ENCODE measurements around the gene PRKCD.

The PRKCD gene

GRCh38 chr3:53200501-53201498, 39.8 kb downstream of the PRKCD start:
- Histone ChIP-seq H3K9me3 (no peaks in the 10 kb centered on the region), H3K4me1 (ENCODE audit: control insufficient read depth in 1 of 2, insufficient read depth in 1 of 2, low read depth in 1 of 2, low read length in 1 of 2) (peaks cover 14 to 18% of the 10 kb centered on the region in 2 experiments), H3K27ac (no peak overlapping the region), H3K27me3 (no peaks in the 10 kb centered on the region), H3K36me3 (peaks cover 61% of the 10 kb centered on the region), H3K4me3 (ENCODE audit: low read depth in 1 of 2, low read length in 1 of 2) (no peak overlapping the region)
- TF ChIP-seq CTCF (IDR thresholded peaks at IDR 0.05), result no peak

DNA sequence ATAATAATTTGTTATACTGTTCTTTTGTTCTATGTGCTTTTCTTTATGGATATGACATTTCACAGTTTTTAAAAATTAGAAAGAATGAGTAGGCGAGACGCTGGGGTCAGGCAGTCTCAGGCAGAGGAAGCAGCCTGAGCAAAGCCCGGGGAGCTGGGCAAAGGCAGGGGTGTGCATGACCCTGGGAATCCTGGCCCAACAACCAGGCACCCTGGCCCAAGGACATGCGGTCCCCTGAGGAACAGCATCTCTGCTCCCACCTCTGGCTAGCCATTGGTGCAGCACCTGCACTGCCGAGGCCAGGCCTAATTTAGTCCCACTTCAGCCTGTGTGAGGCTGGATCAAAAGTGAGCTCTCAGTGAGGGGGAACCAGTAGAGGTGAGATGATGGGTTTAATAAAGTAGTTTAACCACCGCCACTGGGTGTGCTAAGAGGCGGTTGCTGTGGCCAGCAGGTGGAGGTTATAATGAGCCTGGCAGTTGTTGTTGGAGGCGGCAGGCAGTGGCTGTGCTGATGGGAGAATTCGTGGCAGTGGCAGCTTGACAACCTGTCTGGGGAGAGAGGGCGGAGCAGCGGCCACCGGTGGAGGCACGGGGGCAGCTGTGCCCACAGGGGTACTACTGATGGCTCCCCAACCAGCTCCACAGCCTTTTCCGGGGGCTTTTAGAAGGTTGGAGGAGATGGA, 41.5 kb downstream of the PRKCD start:
- no peaks in the 10 kb centered on the region for H3K27me3 ChIP-seq
- no peak overlapping the region for H3K4me3 ChIP-seq (ENCODE audit: low read depth in 1 of 2, low read length in 1 of 2)
- TF ChIP-seq CTCF (IDR thresholded peaks at IDR 0.05), result no peak
- H3K4me1 ChIP-seq (ENCODE audit: control insufficient read depth in 1 of 2, insufficient read depth in 1 of 2, low read depth in 1 of 2, low read length in 1 of 2), result peaks cover 0 to 1% of the 10 kb centered on the region in 2 experiments
- no peak overlapping the region for H3K27ac ChIP-seq
- H3K9me3 ChIP-seq, result no peaks in the 10 kb centered on the region
- H3K36me3 ChIP-seq, result peaks cover 58% of the 10 kb centered on the region

- Histone ChIP-seq H3K4me3 (ENCODE audit: low read depth in 1 of 2, low read length in 1 of 2) (no peak overlapping the region), H3K36me3 (no peaks in the 10 kb centered on the region), H3K27me3 (no peaks in the 10 kb centered on the region), H3K4me1 (ENCODE audit: control insufficient read depth in 1 of 2, insufficient read depth in 1 of 2, low read depth in 1 of 2, low read length in 1 of 2) (no peaks in the 10 kb centered on the region), H3K27ac (no peak overlapping the region), H3K9me3 (no peaks in the 10 kb centered on the region)
- TF ChIP-seq CTCF (IDR thresholded peaks at IDR 0.05), result no peak
Observed at GRCh38 chr3:53211706-53212702, 51.0 kb downstream of the PRKCD start.

GRCh38 chr3:53213276-53213675, 52.3 kb downstream of the PRKCD start:
- H3K4me3 ChIP-seq (ENCODE audit: low read depth in 1 of 2, low read length in 1 of 2), result no peak overlapping the region
- H3K27ac ChIP-seq, result no peak overlapping the region
- no peak for TF ChIP-seq CTCF (IDR thresholded peaks at IDR 0.05)
- no peaks in the 10 kb centered on the region for H3K9me3 ChIP-seq
- H3K27me3 ChIP-seq, result no peaks in the 10 kb centered on the region
- peaks cover 8% of the 10 kb centered on the region in 2 experiments for H3K4me1 ChIP-seq (ENCODE audit: control insufficient read depth in 1 of 2, insufficient read depth in 1 of 2, low read depth in 1 of 2, low read length in 1 of 2)
- H3K36me3 ChIP-seq, result no peaks in the 10 kb centered on the region

- H3K27me3 ChIP-seq, result no peaks in the 10 kb centered on the region
- peaks cover 12% of the 10 kb centered on the region for H3K36me3 ChIP-seq
- H3K9me3 ChIP-seq, result no peaks in the 10 kb centered on the region
- no peak overlapping the region for H3K4me3 ChIP-seq (ENCODE audit: low read depth in 1 of 2, low read length in 1 of 2)
- no peak overlapping the region for H3K27ac ChIP-seq
- peaks cover 12 to 20% of the 10 kb centered on the region in 2 experiments for H3K4me1 ChIP-seq (ENCODE audit: control insufficient read depth in 1 of 2, insufficient read depth in 1 of 2, low read depth in 1 of 2, low read length in 1 of 2)
- TF ChIP-seq CTCF (IDR thresholded peaks at IDR 0.05), result no peak
Observed at GRCh38 chr3:53215816-53216215, 54.8 kb downstream of the PRKCD start.

Measured in neutrophil (primary cell).